Uterus (tissue), 2 donors: Measurements from ENCODE around the gene ALDH9A1.

Experiments used
- CTCF ChIP-seq, 4 experiments: fragments of 200-600 bp in 2 of 4; fragments of 450-650 bp in 2 of 4; sonication (generic) in 2 of 4; IDR thresholded peaks; one replicate each; pipeline ENCODE4 v1.5.1; 2016 to 2019; ENCODE audit warnings: antibody characterized with exemption in 4 of 4, mild to moderate bottlenecking in 2 of 4, moderate library complexity in 1 of 4
- POLR2A ChIP-seq, 2 donors: fragments of 450-650 bp; IDR thresholded peaks; one replicate each; pipeline ENCODE4 v1.6.1; 2016; ENCODE audit warnings: antibody characterized with exemption in 2 of 2, mild to moderate bottlenecking in 1 of 2, moderate library complexity in 1 of 2

- TF ChIP-seq CTCF (IDR thresholded peaks at IDR 0.05) (no peak), POLR2A (IDR thresholded peaks at IDR 0.05) (no peak)
Observed at GRCh38 chr1:165648919-165649572, 49.3 kb downstream of the ALDH9A1 start.
